Middle frontal gyrus (tissue), 1 donor: Measurements from ENCODE around the gene RIMBP3B.
"Not testable (repeated sequence)": the region's sequence is repeated elsewhere in the genome, so short reads cannot be mapped to it uniquely, and the experiment has no call there.

ENCODE experiments used
- DNase-seq: peaks from one replicate; pipeline ENCODE4 v3.0.0-alpha.2; 2015; ENCODE audit warnings: low spot score; ENCODE audit errors: extremely low spot score

RIMBP3B gene

GRCh38 chr22:21417853-21418252 is 34.3 kb downstream of the RIMBP3B start:
- not testable (repeated sequence) for DNase-seq

GRCh38 chr22:21418974-21419638 is 35.6 kb downstream of the RIMBP3B start:
- DNase-seq: not testable (repeated sequence)

- not testable (repeated sequence) for DNase-seq
These were observed 36.7 kb downstream of the RIMBP3B start for GRCh38 chr22:21420180-21420763.

GRCh38 chr22:21424084-21424709 is 40.6 kb downstream of the RIMBP3B start:
- DNase-seq: not testable (repeated sequence)

GRCh38 chr22:21434378-21435233 is 51.1 kb downstream of the RIMBP3B start:
- not testable (repeated sequence) for DNase-seq

- not testable (repeated sequence) for DNase-seq
These were observed 52.7 kb downstream of the RIMBP3B start for GRCh38 chr22:21435998-21436810.

GRCh38 chr22:21438013-21438412 is 54.5 kb downstream of the RIMBP3B start:
- not testable (repeated sequence) for DNase-seq
